Activated effector memory CD4-positive, alpha-beta T cell treated with Interleukin-2 at 50 U/mL for 16 hours (primary cell): ENCODE results near the gene DLG3.

ENCODE experiments used
- DNase-seq: peaks from one replicate; pipeline ENCODE4 v3.0.0-alpha.2; 2020

The DLG3 gene

GRCh38 chrX:70527053-70527452 lies 82.4 kb downstream of the DLG3 start:
- no peak for DNase-seq

- DNase-seq: no peak
Observed at GRCh38 chrX:70527610-70528345, 83.1 kb downstream of the DLG3 start.

GRCh38 chrX:70535198-70535597 lies 90.6 kb downstream of the DLG3 start:
- no peak for DNase-seq

DNA sequence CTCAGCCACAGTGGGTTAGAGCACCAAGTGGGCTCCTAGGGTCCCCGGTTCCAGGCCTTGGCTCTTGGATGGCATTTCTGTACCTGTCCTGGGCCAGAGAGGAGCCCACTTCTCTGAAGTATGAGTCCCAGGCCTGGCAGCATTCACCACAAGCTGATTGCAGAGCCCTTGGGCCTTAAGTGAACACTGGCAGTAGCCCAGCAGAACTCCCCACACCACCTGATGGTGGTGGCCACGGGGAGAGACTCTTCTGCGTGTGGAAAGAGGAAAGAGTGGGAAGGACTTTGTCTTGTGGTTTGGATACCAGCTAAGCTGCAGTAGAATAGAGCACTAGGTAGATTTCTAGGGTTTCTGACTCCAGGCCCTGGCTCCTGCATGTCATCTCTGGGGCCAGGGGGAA lies 104.8 kb downstream of the DLG3 start:
- DNase-seq: no peak

DNA sequence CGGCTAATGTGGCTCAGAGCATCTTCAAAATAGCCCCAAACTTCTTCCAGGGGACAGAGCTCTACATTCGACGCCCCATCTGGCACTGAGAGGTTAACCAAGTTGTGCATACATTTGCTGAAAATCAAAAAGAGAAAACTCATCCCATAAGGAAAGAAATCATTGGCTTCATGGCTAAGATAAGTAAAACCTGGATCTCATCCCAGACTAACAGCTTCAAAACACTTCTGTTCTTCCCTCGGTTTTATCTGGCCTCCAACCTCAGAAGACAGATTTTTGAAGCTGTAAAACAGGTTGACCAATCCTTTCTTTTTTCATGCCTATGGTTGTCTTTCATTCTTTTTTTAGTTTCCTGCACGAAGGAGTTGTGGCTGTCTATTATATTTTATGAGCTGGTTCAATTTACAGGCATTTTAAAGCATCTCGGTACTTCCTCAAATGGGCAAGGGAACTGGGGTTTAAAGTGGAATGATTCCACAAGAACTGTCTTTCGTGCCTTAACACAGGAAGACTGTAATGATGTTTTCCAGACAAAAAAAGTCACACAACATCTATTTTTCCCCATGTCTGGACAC lies 107.6 kb downstream of the DLG3 start:
- DNase-seq: no peak

- no peak for DNase-seq
Observed at GRCh38 chrX:70553516-70553915, 108.9 kb downstream of the DLG3 start.

- DNase-seq: no peak
Observed at GRCh38 chrX:70554081-70554480, 109.4 kb downstream of the DLG3 start.

DNA sequence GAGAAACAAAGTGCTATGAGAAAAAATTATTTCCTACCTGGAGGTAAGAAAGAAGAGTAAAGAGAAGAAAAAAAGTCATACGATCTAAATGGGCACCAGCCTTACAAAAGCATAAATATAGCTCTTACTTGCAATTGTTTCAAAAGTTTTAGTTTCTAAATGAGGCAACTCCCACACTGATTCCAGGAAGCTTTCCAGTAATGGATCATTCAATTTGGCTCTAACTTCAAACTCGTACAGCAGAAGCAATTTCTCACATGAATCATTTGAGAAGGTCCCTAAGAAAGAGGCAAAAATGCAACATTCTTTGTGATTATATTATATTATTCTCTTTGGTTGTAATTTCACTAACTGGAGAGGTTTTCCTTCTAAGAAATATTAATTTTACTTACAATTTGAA lies 109.9 kb downstream of the DLG3 start:
- DNase-seq: no peak

DNA sequence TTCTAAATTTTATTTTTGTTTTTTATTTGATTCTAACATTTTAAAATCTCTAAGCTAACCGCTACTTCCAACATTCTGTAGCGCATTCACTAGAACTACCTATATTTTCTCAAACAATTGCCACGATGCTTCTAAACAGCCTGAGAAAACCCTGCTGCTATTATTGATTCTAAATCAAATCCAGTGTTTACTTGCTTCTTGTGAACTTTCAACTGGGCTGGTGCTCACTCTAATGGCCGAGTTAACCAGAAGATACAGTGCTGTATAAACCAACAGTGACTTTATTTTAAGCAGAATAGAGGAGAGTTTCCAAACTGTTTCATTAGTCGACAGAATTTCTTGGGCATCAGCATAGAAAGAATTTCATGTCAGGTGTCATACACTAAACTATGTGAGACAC lies 110.3 kb downstream of the DLG3 start:
- no peak for DNase-seq
